ENCODE results near the gene SLC29A1.
A peak's percentile ranks its signal among the peaks of the same experiment; 100 is the strongest.

SLC29A1 gene

DNA sequence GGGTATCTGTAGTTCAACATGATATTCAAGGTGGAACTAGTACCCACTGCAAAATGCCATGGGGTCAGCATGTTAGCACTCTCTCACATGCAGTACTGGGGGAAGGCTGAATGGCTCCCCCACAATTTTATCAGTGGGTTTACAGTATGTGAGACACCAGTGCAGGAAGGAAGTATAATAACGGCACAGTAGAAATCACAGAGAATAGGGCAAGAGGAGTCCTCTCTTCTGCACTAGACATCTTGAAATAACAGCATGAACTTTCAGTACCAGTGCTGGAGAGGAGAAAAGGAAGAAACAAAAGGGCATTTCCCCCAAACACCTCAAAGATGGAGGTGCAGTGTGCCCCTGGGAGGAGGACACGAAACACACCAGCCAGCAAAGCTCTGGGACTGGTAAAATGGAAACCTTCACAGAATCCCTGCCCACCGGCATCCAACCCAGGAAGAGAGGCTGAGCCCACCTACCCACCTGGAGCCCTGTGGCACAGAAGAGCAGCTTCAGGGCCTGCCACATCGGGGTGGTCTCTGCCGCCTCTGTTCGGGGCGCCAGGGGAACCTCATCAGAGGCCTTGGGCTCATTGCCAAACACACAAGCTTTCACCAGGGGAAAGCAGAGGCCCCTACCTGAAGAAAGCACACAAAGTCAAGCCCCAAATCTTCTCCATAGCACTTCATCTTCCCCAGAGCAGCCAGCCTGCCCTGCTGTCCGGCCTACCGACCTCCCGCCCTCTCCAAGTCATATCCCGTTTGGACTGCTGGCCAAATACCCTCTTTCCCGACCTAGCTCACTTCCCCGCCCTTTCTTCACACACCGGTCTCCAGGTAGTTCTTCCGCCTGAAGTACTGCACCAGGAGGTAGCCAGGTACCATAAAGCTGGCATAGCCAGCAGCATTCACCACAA is 32.7 kb downstream of the SLC29A1 start:
- DNase-seq: no peak

- DNase-seq: no peak
Measured at GRCh38 chr6:44256775-44257024, 33.3 kb downstream of the SLC29A1 start.

DNA sequence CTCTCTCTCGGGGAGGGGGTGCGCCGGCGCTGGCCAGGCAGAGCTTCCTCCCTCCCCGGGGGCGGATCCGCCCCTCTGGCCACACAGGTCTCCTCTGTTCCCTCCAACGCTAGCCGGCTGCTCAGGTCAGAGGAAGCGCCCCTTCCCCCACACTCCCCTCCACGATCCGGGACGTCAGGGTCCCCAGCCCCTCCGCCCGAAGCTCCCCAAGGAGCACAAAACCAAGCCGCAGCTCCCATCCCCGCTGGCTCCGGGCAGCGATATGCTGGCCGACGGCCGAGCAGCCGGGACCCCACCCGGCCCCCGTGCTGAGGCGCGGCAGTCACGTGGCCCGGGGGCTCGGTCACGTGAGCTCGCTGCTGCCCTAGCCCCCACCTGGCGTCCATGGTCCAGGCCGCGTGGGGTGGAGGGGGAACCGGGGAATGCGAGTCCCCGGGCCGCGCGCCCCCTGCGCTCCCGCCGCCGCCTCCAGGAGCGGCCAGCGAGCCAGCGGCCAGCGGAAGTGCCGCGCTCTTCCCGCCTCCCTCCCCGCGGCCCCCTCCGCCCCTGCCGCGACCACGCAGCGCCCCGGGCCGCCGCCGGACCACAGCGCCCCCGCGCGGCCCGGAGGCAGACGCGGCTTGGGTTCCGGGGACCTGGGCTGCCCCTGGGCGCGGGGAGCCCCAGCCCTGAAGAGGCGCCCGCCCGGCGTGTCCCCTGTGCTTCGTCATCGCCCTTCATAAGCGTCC is 33.8 kb downstream of the SLC29A1 start, which contains the start of gene SLC35B2:
Gene SLC35B2, minus strand, starts transcription at position 504 of the 728 bp plus-strand sequence. Its CDS starts 118 bp downstream, at position 386.
- DNase-seq: peak in 1 of 2 donors; percentile 63

DNA sequence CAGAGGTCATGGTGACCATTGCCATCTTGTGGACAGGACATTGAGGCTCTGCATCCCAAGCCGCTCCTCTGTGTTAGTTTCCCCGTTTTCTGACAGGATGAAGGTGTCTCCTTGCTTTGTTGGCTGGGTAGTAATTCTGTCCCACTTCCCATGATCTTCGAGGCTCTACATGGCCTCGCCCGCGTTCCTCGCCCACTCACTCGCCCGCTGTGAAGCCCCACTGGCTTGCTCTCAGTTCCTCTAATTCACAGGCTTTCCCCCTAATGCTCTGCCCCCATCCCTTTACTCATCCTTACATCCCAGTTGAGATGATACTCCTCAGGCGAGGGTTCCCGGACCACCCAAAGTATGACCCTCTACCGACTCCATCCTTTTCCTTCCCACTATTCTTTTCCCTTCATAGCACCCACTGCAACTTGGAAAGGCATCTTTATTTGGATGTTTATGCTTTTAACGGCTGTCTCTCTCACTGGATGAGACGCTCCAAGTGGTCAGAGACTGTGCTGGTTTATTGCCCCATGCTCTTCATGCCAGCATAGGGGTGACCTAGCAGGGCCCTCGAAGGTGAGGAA is 34.4 kb downstream of the SLC29A1 start:
- DNase-seq: peak; percentile 50 to 81

GRCh38 chr6:44258325-44258863 is 35.0 kb downstream of the SLC29A1 start:
- DNase-seq: no peak

DNA sequence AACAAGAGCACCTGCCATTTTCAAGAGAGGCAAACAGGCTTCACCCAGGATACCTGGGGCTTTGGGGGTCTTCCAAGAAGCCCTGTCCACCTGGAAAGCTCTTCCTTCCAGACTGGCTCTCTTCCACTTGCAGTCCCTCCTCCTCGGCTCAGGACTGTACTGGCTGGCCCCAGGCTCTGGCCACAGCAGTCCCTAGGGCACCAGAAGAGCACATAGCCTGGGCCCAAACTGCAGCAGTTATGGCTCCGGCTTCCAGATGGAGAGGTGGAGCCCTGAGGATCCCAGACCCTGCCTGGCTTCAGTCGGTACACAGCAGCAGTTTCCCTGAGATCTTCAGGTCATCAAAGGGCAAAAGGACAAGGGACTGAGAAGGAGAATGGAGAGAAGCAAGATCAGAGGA is 35.5 kb downstream of the SLC29A1 start:
- no peak for DNase-seq

GRCh38 chr6:44260011-44260410 is 36.6 kb downstream of the SLC29A1 start:
- DNase-seq: no peak

- DNase-seq: no peak
Measured at GRCh38 chr6:44260451-44261297, 37.3 kb downstream of the SLC29A1 start.

- no peak for DNase-seq
Measured at GRCh38 chr6:44261581-44261980, 38.2 kb downstream of the SLC29A1 start.

- peak in 1 of 2 donors; percentile 67 for DNase-seq
Measured at GRCh38 chr6:44262467-44263353, 39.3 kb downstream of the SLC29A1 start.

- DNase-seq: peak; percentile 49 to 73
Measured at GRCh38 chr6:44263354-44264100, 40.1 kb downstream of the SLC29A1 start.

- DNase-seq: peak; percentile 78 to 86
Measured at GRCh38 chr6:44264154-44265006, 41.0 kb downstream of the SLC29A1 start.

- DNase-seq: peak; percentile 93 to 96
Measured at GRCh38 chr6:44265007-44265721, 41.8 kb downstream of the SLC29A1 start, which contains the start of gene NFKBIE. NFKBIE (minus strand) TSS chr6:44265551; CDS start chr6:44265346, 205 bp downstream.

DNA sequence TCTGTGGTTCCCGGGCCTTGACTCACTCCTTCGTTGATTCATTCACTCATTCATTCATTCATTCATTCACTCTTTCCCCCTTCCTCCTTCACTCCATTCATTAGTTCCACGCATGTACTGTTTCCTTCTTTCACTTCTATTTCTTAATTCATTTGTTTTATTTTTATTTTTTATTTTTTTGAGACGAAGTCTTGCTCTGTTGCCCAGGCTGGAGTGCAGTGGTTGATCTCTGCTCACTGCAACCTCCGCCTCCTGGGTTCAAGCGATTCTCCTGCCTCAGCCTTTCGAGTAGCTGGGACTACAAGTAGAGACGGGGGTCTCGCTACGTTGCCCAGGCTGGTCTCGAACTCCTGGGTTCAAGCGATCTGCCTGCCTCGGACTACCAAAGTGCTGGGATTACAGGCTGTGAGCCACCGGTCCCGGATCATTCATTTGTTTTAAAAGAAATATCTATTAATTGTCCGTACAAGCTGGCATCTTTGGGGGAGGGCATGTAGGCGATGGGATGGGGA is 42.4 kb downstream of the SLC29A1 start:
- DNase-seq: no peak

DNA sequence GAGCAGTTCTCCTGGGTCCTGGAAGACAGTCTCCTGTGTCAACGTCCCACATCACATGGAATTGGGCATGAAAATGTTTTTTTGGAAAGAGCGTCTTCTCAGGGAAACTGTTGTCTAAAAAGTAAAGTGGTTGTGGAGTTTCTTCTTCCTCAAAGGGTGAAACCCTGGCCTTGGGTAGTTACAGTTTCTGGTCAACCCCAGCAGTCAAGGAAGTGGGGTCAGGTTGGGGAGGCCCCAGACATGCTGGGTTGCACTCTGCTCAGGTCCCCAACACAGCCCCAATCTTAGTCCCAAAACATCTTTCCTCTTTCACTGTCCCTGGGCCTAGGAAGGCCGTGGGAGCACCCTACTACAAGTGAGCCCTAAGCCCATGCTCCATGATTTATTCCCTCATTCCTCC is 43.0 kb downstream of the SLC29A1 start:
- DNase-seq: no peak

GRCh38 chr6:44267252-44267651 is 43.9 kb downstream of the SLC29A1 start:
- no peak for DNase-seq

DNA sequence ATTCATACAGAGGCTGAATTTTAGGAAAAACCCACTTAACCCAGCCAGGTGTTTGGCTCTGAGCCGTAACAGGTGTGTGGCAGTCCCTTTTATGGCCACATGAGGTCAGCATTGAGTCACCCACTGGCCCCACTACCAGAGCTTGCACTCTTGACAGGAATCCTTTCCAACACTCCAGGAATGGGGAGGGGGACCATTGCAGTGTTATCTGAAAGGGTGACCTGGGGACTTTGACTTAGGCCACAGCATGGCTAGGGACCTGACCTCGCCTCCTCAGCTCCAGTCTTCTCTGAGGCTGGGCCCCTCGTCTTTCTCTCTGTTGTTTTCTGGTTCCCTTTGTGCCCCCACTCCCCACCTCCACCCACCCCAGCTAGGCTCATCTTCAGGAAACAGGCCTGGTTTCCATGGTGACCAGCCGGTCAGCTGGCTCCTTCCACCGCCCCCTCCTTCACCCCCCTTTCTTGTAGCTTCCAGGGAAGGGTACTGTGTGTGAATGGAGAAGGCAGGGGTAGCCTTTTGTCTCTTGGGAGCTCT is 44.8 kb downstream of the SLC29A1 start:
- peak in 1 of 2 donors; percentile 42 for DNase-seq

Data from inflammatory macrophage (primary cell).